AG04449 (cell line): ENCODE results near the gene NRSN2.

Experiments
- CTCF ChIA-PET: fragments of 350-600 bp; formaldehyde crosslinking; extraction: SDS; loops from one replicate; lab custom pipeline; 2021; ENCODE audit warnings: antibody characterized with exemption; lab: Yijun Ruan, JAX
- POLR2A ChIA-PET: fragments of 400-600, 350-600 bp; formaldehyde crosslinking; extraction: SDS; loops from one replicate; lab custom pipeline; 2020; ENCODE audit warnings: antibody characterized with exemption, inconsistent platforms; lab: Yijun Ruan, JAX
- DNase-seq: peaks from one replicate; pipeline ENCODE4 v3.0.0-alpha.2; 2010; ENCODE audit warnings: low read depth, low spot score
- H3K4me3 ChIP-seq: 2 replicates; pipeline ENCODE4 v1.5.1; 2011; ENCODE audit warnings: low read depth, mild to moderate bottlenecking, control low read depth, low read length
- CTCF ChIP-seq: IDR thresholded peaks from one replicate; pipeline ENCODE4 v1.5.1; 2011; ENCODE audit warnings: mild to moderate bottlenecking, moderate library complexity, low read length, control low read depth, inconsistent platforms; ENCODE audit not compliant: insufficient read depth; ENCODE audit errors: missing control alignments

NRSN2 gene

DNA sequence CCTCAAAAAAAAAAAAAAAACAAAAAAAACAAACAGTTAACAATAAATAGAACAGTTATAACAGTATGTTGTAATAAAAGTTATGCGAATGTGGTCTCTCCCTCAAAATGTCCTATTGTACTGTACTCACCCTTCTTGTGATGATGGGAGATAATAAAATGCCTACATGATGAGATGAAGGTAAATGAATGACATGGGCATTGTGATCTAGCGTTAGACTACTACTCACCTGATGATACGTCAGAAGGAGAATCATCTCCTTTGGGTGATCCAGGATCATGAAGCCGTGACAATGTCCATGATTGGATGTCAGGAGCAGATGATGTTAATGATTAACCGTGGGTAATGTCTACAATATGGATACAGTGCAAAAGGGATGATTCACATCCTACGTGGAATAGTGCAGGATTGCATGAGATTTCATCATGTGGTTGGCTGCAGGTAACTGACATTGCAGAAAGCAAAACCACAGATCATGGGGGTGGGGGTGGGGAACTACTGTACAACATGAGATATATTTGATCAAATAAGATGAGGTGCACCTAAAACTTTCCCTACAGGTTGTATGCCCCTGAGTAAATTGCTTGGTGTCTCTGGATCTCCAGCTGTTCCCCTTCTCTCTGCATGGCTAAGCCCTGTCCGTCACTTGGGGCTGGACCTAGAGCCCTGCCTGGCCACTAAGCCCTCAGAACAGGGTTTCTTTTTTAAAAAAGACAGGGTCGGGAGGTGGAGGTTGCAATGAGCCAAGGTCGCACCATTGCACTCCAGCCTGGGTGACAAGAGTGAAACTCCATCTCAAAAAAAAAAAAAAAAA, 55.0 kb downstream of the NRSN2 start:
- ChIA-PET CTCF (interaction anchor here (1.2 to 2.3 kb wide), 4 partner anchors 11 to 48 kb away, joined by 3 to 6 read pairs (median 4); no protein-coding TSS in a partner anchor), POLR2A (interaction anchor here (1.3 kb wide), 2 partner anchors 8 to 21 kb away, joined by 4 to 5 read pairs; partner anchors contain the start of gene TRIB3)
- DNase-seq: no peak
- no peak for TF ChIP-seq CTCF
- no peak overlapping the region for H3K4me3 ChIP-seq

- CTCF ChIA-PET: interaction anchor here (1.2 kb wide), 2 partner anchors 15 to 49 kb away, joined by 3 read pairs; no protein-coding TSS in a partner anchor
- H3K4me3 ChIP-seq: no peak overlapping the region
- POLR2A ChIA-PET: interaction anchor here (0.9 to 1.3 kb wide), 2 partner anchors 19 to 22 kb away, joined by 4 read pairs; partner anchors contain the start of gene TRIB3
- no peak for DNase-seq
- TF ChIP-seq CTCF: no peak
Observed at GRCh38 chr20:402496-402885, 55.6 kb downstream of the NRSN2 start.

DNA sequence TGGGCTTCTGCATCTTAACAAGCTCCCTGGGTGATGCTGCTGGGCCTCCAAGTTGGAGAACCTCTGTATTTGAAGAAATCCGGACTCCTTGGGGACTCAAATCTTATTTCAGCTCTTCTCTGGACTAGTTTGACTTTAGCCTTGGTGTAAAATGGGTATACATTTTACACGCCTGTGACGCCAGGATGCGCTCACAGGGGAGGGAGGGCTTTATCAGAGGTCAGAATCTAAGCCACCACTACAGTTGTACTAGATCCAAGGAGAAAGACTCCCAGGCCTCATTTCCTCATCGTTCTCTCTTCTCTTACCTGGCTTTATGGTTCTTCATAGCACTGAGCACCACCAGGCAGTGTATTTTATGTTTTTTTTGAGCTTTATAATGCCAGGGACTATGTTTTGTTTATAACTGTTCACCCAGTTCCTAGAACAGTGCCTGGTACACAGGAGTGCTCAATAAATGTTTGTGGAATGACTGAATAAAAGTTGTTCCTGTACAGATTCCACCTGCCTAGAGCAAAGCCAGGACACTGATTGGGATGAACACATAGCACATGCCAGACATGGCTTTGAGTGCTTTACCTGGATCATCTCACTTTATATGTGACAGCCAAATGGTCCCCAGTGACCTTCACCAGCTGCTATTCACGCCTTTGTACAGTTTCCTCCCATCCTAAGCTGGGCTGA, 56.1 kb downstream of the NRSN2 start:
- CTCF ChIA-PET: interaction anchor here (1.2 kb wide), 2 partner anchors 16 to 49 kb away, joined by 3 read pairs; no protein-coding TSS in a partner anchor
- POLR2A ChIA-PET: interaction anchor here (0.9 to 1.3 kb wide), 2 partner anchors 19 to 22 kb away, joined by 4 read pairs; partner anchors contain the start of gene TRIB3
- TF ChIP-seq CTCF: no peak
- no peak overlapping the region for H3K4me3 ChIP-seq
- no peak for DNase-seq

GRCh38 chr20:403582-403957, 56.7 kb downstream of the NRSN2 start:
- DNase-seq: no peak
- H3K4me3 ChIP-seq: no peak overlapping the region
- no peak for TF ChIP-seq CTCF
- CTCF ChIA-PET: interaction anchor here (1.2 to 1.5 kb wide), 2 partner anchors 16 to 49 kb away, joined by 3 read pairs; no protein-coding TSS in a partner anchor
- POLR2A ChIA-PET: no interaction called here

- POLR2A ChIA-PET: no interaction called here
- H3K4me3 ChIP-seq: no peak overlapping the region
- no peak for DNase-seq
- CTCF ChIA-PET: interaction anchor here (1.4 to 1.5 kb wide), 2 partner anchors 49 to 50 kb away, joined by 3 read pairs; no protein-coding TSS in a partner anchor
- no peak for TF ChIP-seq CTCF
Observed at GRCh38 chr20:404088-404487, 57.2 kb downstream of the NRSN2 start.
